Measurements from ENCODE around the gene KCNMA1.

Gene KCNMA1

DNA sequence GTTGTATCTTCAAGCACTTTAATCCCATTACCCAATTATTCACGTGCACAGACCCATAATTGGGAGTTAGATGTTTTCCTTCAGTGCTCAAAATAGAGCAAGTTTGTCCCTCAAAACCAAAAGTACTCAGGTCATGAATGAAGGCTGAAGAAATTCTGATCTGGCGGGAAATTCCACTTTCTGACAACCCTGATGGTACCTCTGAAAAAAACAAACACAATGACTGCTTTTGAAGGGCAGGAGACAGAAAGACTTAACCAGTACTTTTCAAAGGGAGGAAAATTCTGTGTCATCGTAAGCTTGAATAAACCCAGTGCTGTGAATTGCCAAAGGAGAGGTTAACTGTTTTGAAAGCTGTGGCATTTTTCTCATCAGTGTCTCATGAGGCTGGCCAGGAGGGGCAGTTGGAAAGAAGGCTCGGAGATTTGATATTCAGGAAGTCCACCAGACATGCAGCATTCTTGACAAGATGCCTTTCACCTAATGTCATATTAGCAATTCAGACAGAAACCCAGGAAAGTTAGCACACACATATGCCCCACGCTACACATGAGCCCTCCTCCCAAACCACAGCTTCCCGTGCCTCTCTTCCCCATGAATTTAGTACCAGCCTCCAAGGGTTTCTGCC, 347.0 kb downstream of the KCNMA1 start:
- Histone ChIP-seq H3K36me3 (ENCODE audit: insufficient read depth, insufficient read length, low read length) (no peaks in the 10 kb centered on the region), H3K4me1 (ENCODE audit: insufficient read depth, insufficient read length) (peaks cover 4% of the 10 kb centered on the region), H3K9ac (ENCODE audit: insufficient read length, low read depth) (no peak overlapping the region), H3K9me3 (ENCODE audit: insufficient read depth, low read length) (no peaks in the 10 kb centered on the region), H3K4me3 (ENCODE audit: insufficient read length, low read depth) (no peak overlapping the region), H3K27me3 (ENCODE audit: insufficient read depth, insufficient read length) (no peaks in the 10 kb centered on the region)
- no peak for DNase-seq (ENCODE audit: low read depth, low spot score)
- no peak for TF ChIP-seq SUZ12 (IDR thresholded peaks at IDR 0.05; ENCODE audit: extremely low read depth, insufficient read depth, insufficient read length)
- no peak for TF ChIP-seq ZNF274 (IDR thresholded peaks at IDR 0.05; ENCODE audit: low read depth, low read length)
- TF ChIP-seq YY1 (IDR thresholded peaks at IDR 0.05; ENCODE audit: insufficient read depth, insufficient read length): no peak

DNA sequence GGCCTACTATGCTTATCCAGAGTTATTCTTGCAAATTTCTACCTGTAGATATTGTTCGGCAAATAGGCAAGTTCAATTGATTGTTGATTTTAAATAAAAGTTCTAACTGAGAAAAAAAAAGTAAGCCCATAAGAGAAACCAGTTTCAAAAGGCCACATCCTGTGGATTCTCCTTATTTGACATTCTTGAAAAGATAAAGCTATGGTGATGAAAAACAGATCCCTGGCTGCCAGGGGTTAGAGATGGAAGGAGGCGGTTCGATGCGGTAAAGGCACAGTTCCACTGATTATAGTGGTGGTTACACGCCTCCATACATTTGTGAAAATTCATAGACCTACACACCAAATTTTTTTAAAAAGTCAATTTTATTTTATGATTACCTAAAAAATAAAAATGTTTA, 347.8 kb downstream of the KCNMA1 start:
- H3K4me1 ChIP-seq (ENCODE audit: insufficient read depth, insufficient read length): peaks cover 4% of the 10 kb centered on the region
- H3K9ac ChIP-seq (ENCODE audit: insufficient read length, low read depth): no peak overlapping the region
- H3K27me3 ChIP-seq (ENCODE audit: insufficient read depth, insufficient read length): no peaks in the 10 kb centered on the region
- H3K4me3 ChIP-seq (ENCODE audit: insufficient read length, low read depth): no peak overlapping the region
- TF ChIP-seq YY1 (IDR thresholded peaks at IDR 0.05; ENCODE audit: insufficient read depth, insufficient read length): no peak
- no peak for TF ChIP-seq ZNF274 (IDR thresholded peaks at IDR 0.05; ENCODE audit: low read depth, low read length)
- TF ChIP-seq SUZ12 (IDR thresholded peaks at IDR 0.05; ENCODE audit: extremely low read depth, insufficient read depth, insufficient read length): no peak
- DNase-seq (ENCODE audit: low read depth, low spot score): no peak
- no peaks in the 10 kb centered on the region for H3K36me3 ChIP-seq (ENCODE audit: insufficient read depth, insufficient read length, low read length)
- H3K9me3 ChIP-seq (ENCODE audit: insufficient read depth, low read length): no peaks in the 10 kb centered on the region

DNA sequence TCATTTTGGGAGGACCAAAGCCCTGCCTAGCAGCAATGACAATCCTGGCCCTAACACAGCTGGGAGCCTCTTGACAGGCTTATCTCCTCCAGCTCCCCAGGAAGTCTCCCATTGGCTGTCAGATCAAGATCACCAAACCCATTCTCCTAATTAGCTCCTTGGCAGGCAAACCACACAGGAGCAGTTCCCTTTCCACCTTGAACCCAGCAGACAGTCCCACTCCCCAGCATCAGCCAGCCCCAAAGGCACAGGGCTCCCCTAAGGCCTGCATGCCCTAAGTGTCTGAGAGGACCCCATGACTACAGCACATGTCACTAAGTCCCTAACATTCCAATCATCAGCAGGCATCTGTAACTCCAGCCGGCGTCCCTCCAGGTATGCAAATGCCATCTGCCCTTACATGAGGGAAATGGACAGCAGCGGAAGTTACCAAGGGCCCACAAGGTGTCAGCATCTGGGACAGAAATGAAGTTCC, 348.5 kb downstream of the KCNMA1 start:
- H3K4me3 ChIP-seq (ENCODE audit: insufficient read length, low read depth): no peak overlapping the region
- no peaks in the 10 kb centered on the region for H3K36me3 ChIP-seq (ENCODE audit: insufficient read depth, insufficient read length, low read length)
- TF ChIP-seq ZNF274 (IDR thresholded peaks at IDR 0.05; ENCODE audit: low read depth, low read length) (no peak), SUZ12 (IDR thresholded peaks at IDR 0.05; ENCODE audit: extremely low read depth, insufficient read depth, insufficient read length) (no peak), YY1 (IDR thresholded peaks at IDR 0.05; ENCODE audit: insufficient read depth, insufficient read length) (no peak)
- peaks cover 4% of the 10 kb centered on the region for H3K4me1 ChIP-seq (ENCODE audit: insufficient read depth, insufficient read length)
- DNase-seq (ENCODE audit: low read depth, low spot score): no peak
- no peaks in the 10 kb centered on the region for H3K9me3 ChIP-seq (ENCODE audit: insufficient read depth, low read length)
- no peaks in the 10 kb centered on the region for H3K27me3 ChIP-seq (ENCODE audit: insufficient read depth, insufficient read length)
- H3K9ac ChIP-seq (ENCODE audit: insufficient read length, low read depth): no peak overlapping the region

DNA sequence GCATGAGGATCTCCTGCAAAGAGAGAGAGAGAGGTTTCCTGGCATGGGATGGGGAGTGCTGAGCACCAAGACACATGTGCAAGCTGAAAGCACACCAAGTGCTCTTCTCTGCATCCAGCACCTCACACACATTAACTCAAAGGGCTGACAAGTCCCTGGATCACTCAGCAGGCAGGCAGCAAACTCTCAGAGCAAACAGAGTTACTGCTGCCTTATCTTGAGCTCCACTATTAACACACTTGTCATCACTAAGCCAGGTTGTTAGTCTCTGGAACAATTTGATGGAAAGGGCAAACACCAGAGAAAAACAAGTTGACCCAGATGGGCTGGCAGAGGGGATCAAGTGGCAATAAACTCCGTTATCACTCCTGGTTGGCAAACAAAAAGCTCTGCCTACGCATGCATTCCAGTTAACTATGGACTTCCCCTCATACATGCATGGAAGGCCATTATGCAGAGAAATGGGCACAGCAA, 349.9 kb downstream of the KCNMA1 start:
- Histone ChIP-seq H3K9me3 (ENCODE audit: insufficient read depth, low read length) (no peaks in the 10 kb centered on the region), H3K36me3 (ENCODE audit: insufficient read depth, insufficient read length, low read length) (no peaks in the 10 kb centered on the region), H3K9ac (ENCODE audit: insufficient read length, low read depth) (no peak overlapping the region), H3K4me3 (ENCODE audit: insufficient read length, low read depth) (no peak overlapping the region), H3K27me3 (ENCODE audit: insufficient read depth, insufficient read length) (no peaks in the 10 kb centered on the region), H3K4me1 (ENCODE audit: insufficient read depth, insufficient read length) (peaks cover 4% of the 10 kb centered on the region)
- TF ChIP-seq YY1 (IDR thresholded peaks at IDR 0.05; ENCODE audit: insufficient read depth, insufficient read length) (no peak), ZNF274 (IDR thresholded peaks at IDR 0.05; ENCODE audit: low read depth, low read length) (no peak), SUZ12 (IDR thresholded peaks at IDR 0.05; ENCODE audit: extremely low read depth, insufficient read depth, insufficient read length) (no peak)
- DNase-seq (ENCODE audit: low read depth, low spot score): no peak

DNA sequence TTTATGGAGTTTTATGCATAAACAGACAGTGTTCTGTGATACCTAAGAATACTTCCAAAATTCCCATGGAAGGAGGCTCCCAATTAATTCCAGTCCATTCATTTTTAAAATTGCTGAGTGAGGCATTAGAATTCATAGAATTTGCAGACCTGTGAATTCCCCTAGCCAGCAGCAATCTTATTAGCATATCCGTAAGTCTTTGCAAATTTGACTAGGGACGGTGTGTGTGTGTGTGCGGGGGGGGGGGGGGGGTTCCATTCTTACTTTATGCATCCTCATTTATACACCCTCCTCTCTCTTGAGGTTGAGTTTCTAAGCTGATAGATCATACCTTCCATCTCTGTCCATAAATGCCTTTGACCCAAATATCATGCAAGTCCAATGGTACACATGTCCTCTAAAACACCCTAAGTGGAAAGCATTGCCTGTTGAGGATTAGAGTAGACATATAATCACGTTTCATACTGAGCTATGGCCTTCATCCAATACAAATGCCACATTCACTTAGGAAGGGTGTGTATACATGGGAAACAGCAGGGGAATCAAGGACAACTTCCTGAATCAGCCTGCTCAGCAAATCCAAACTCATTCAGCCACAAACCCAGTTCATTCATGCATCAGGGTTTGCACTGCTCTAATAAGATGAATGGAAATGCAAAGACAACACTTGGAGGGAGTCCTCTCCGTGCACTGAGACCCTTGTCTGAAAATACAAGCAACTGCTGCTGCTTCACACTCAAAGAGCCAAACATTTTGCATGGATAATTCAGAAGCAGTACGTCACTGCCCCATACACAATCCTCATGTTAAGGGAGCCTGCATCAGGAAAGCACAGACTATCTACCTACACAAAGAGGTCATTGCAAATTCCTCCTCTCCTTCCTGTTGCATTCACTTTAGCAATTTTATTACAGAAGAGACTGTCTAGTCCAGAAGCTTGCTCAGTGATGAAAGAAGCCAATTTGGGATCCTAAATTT, 350.8 kb downstream of the KCNMA1 start:
- no peak for TF ChIP-seq YY1 (IDR thresholded peaks at IDR 0.05; ENCODE audit: insufficient read depth, insufficient read length)
- no peak for TF ChIP-seq SUZ12 (IDR thresholded peaks at IDR 0.05; ENCODE audit: extremely low read depth, insufficient read depth, insufficient read length)
- no peak for TF ChIP-seq ZNF274 (IDR thresholded peaks at IDR 0.05; ENCODE audit: low read depth, low read length)
- H3K36me3 ChIP-seq (ENCODE audit: insufficient read depth, insufficient read length, low read length): no peaks in the 10 kb centered on the region
- no peak for DNase-seq (ENCODE audit: low read depth, low spot score)
- no peak overlapping the region for H3K4me3 ChIP-seq (ENCODE audit: insufficient read length, low read depth)
- no peaks in the 10 kb centered on the region for H3K27me3 ChIP-seq (ENCODE audit: insufficient read depth, insufficient read length)
- no peaks in the 10 kb centered on the region for H3K9me3 ChIP-seq (ENCODE audit: insufficient read depth, low read length)
- peaks cover 4% of the 10 kb centered on the region for H3K4me1 ChIP-seq (ENCODE audit: insufficient read depth, insufficient read length)
- no peak overlapping the region for H3K9ac ChIP-seq (ENCODE audit: insufficient read length, low read depth)

DNA sequence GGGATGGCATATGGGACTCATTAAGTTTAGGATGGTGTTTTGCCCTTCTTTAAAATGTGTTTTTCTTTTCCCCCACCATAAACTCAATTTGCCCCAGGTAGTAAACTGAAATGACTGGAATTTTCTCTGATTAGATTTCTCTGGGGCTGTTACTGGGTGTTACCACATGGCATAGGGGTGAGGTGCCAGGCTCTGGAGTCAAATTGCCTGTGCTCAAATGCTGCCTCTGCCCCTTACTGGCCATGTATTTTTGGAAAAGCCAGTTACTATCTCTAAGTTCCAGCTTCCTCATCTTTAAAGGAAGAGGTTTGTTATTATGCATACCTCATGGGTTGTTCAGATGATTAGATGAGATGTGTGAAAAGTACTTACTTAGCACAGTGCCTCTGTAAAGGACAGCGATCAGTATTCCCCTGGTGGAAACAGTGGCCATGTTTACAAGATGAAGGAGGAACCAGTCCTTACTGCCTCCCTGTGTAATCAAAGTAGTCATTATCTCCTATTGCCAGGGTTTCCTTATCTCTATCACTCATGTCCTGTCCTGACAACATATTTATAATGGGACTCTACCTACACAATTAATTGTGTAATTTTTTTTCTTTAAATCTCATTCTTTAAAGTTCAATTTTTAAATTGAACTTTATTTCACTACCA, 352.0 kb downstream of the KCNMA1 start:
- no peak for DNase-seq (ENCODE audit: low read depth, low spot score)
- H3K9me3 ChIP-seq (ENCODE audit: insufficient read depth, low read length): no peaks in the 10 kb centered on the region
- H3K4me3 ChIP-seq (ENCODE audit: insufficient read length, low read depth): no peak overlapping the region
- TF ChIP-seq SUZ12 (IDR thresholded peaks at IDR 0.05; ENCODE audit: extremely low read depth, insufficient read depth, insufficient read length): no peak
- TF ChIP-seq YY1 (IDR thresholded peaks at IDR 0.05; ENCODE audit: insufficient read depth, insufficient read length): no peak
- no peak for TF ChIP-seq ZNF274 (IDR thresholded peaks at IDR 0.05; ENCODE audit: low read depth, low read length)
- H3K36me3 ChIP-seq (ENCODE audit: insufficient read depth, insufficient read length, low read length): no peaks in the 10 kb centered on the region
- H3K9ac ChIP-seq (ENCODE audit: insufficient read length, low read depth): no peak overlapping the region
- no peaks in the 10 kb centered on the region for H3K27me3 ChIP-seq (ENCODE audit: insufficient read depth, insufficient read length)
- peaks cover 4% of the 10 kb centered on the region for H3K4me1 ChIP-seq (ENCODE audit: insufficient read depth, insufficient read length)

All from NT2/D1 (cell line).